HL-60 (cell line): ENCODE results near the gene ASTN2.

Experiments used
- DNase-seq, 2 experiments: peaks; one replicate each; pipeline ENCODE4 v3.0.0-alpha.2; 2010 to 2020; ENCODE audit warnings: low read depth in 1 of 2, low spot score in 1 of 2
- H3K27ac ChIP-seq: fragments of 250-450 bp; sonication (Bioruptor Pico); replicated peaks from 2 replicates; pipeline ENCODE4 v1.5.1; 2020; ENCODE audit warnings: mild to moderate bottlenecking, moderate library complexity
- H3K27me3 ChIP-seq: fragments of 250-450 bp; sonication (Bioruptor Pico); 2 replicates; pipeline ENCODE4 v1.5.1; 2021; ENCODE audit warnings: mild to moderate bottlenecking, moderate library complexity; ENCODE audit not compliant: insufficient read depth, poor library complexity, severe bottlenecking
- H3K4me3 ChIP-seq: replicated peaks from 2 replicates; pipeline ENCODE4 v1.5.1; 2011; ENCODE audit warnings: mild to moderate bottlenecking, control low read depth, low read length; ENCODE audit not compliant: insufficient read depth
- CTCF ChIP-seq: IDR thresholded peaks from one replicate; pipeline ENCODE4 v1.5.1; 2011; ENCODE audit warnings: low read length, control low read depth, inconsistent platforms; ENCODE audit not compliant: insufficient read depth
- GABPA ChIP-seq: IDR thresholded peaks from 2 replicates; pipeline ENCODE4 v1.6.1; 2012; ENCODE audit warnings: low read depth
- POLR2AphosphoS5 ChIP-seq: IDR thresholded peaks from 2 replicates; pipeline ENCODE4 v1.6.1; 2012; ENCODE audit warnings: low read depth
- REST ChIP-seq: IDR thresholded peaks from 2 replicates; pipeline ENCODE4 v1.6.1; 2012; ENCODE audit warnings: low read depth; ENCODE audit not compliant: insufficient replicate concordance
- SPI1 ChIP-seq: IDR thresholded peaks from 2 replicates; pipeline ENCODE4 v1.6.1; 2012; ENCODE audit warnings: low read depth, mild to moderate bottlenecking, borderline replicate concordance

Gene ASTN2

GRCh38 chr9:117000196-117000723, 414.6 kb downstream of the ASTN2 start:
- DNase-seq: no peak
- Histone ChIP-seq H3K27ac (no peak overlapping the region), H3K4me3 (no peak overlapping the region), H3K27me3 (no peaks in the 10 kb centered on the region)
- TF ChIP-seq POLR2AphosphoS5 (no peak), REST (no peak), SPI1 (no peak), CTCF (no peak), GABPA (no peak)

GRCh38 chr9:116998305-116998704, 416.6 kb downstream of the ASTN2 start:
- TF ChIP-seq GABPA (no peak), REST (peak; percentile 94), POLR2AphosphoS5 (no peak)
- no peak for DNase-seq
- Histone ChIP-seq H3K4me3 (no peak overlapping the region), H3K27me3 (no peaks in the 10 kb centered on the region), H3K27ac (no peak overlapping the region)

- Histone ChIP-seq H3K4me3 (no peak overlapping the region), H3K27me3 (no peaks in the 10 kb centered on the region), H3K27ac (no peak overlapping the region)
- no peak for DNase-seq
- TF ChIP-seq CTCF (no peak), SPI1 (no peak), REST (no peak), POLR2AphosphoS5 (no peak), GABPA (no peak)
Measured at GRCh38 chr9:116992865-116993264, 422.0 kb downstream of the ASTN2 start.
